ENCODE measurements around the gene CEACAM4. TPM values are rescaled to one million over a fixed set of nuclear protein-coding genes. Genes with fewer than 3 reads are reported as not detected.

CEACAM4 gene
- total RNA-seq, 1 donor from 2014 or later, result 1.0 TPM

GRCh38 chr19:41577144-41577830 is 49.6 kb downstream of the CEACAM4 start:
- no peak overlapping the region for H3K9ac ChIP-seq (ENCODE audit: low read depth in 1 of 3, low read length in 3 of 3)
- no peak overlapping the region for H3K27ac ChIP-seq (ENCODE audit: low read depth, low read length)

GRCh38 chr19:41575998-41576397 is 50.9 kb downstream of the CEACAM4 start, which contains the start of gene CEACAM21:
Gene CEACAM21, plus strand, starts transcription at chr19:41576166. Its CDS starts 109 bp downstream, at chr19:41576275.
- no peaks in the 10 kb centered on the region for H3K4me1 ChIP-seq (ENCODE audit: control insufficient read depth in 3 of 3, insufficient read depth in 3 of 3, low read length in 3 of 3)
- H3K4me3 ChIP-seq (ENCODE audit: low read length in 3 of 3), result no peak within 1 kb of the TSS
- peaks cover under 1 to 18% (median 8%) of the 10 kb centered on the region in 3 donors for H3K27me3 ChIP-seq (ENCODE audit: control insufficient read depth in 3 of 3, insufficient read depth in 3 of 3, low read length in 3 of 3)
- H3K9me3 ChIP-seq (ENCODE audit: control insufficient read depth in 3 of 3, low read length in 3 of 3), result no peaks in the 10 kb centered on the region
- H3K36me3 ChIP-seq (ENCODE audit: control insufficient read depth in 3 of 3, insufficient read depth in 3 of 3, low read length in 3 of 3), result no peaks in the 10 kb centered on the region
- H3K9ac ChIP-seq (ENCODE audit: low read depth in 1 of 3, low read length in 3 of 3), result no peak within 1 kb of the TSS
- H3K27ac ChIP-seq (ENCODE audit: low read depth, low read length), result no peak within 1 kb of the TSS

More at GRCh38 chr19:41577144-41577830, 49.6 kb downstream of the CEACAM4 start:
- H3K4me3 ChIP-seq (ENCODE audit: low read length in 3 of 3), result no peak overlapping the region
- H3K4me1 ChIP-seq (ENCODE audit: control insufficient read depth in 3 of 3, insufficient read depth in 3 of 3, low read length in 3 of 3), result no peaks in the 10 kb centered on the region
- no peaks in the 10 kb centered on the region for H3K9me3 ChIP-seq (ENCODE audit: control insufficient read depth in 3 of 3, low read length in 3 of 3)
- H3K27me3 ChIP-seq (ENCODE audit: control insufficient read depth in 3 of 3, insufficient read depth in 3 of 3, low read length in 3 of 3), result peaks cover 0 to 16% (median 5%) of the 10 kb centered on the region in 3 donors
- H3K36me3 ChIP-seq (ENCODE audit: control insufficient read depth in 3 of 3, insufficient read depth in 3 of 3, low read length in 3 of 3), result no peaks in the 10 kb centered on the region

GRCh38 chr19:41570639-41571112 is 56.2 kb downstream of the CEACAM4 start:
- no peak overlapping the region for H3K4me3 ChIP-seq (ENCODE audit: low read length in 3 of 3)
- H3K4me1 ChIP-seq (ENCODE audit: control insufficient read depth in 3 of 3, insufficient read depth in 3 of 3, low read length in 3 of 3), result peaks cover 0 to 2% (median 0%) of the 10 kb centered on the region in 3 donors
- no peaks in the 10 kb centered on the region for H3K9me3 ChIP-seq (ENCODE audit: control insufficient read depth in 3 of 3, low read length in 3 of 3)
- H3K36me3 ChIP-seq (ENCODE audit: control insufficient read depth in 3 of 3, insufficient read depth in 3 of 3, low read length in 3 of 3), result no peaks in the 10 kb centered on the region
- H3K9ac ChIP-seq (ENCODE audit: low read depth in 1 of 3, low read length in 3 of 3), result no peak overlapping the region
- H3K27me3 ChIP-seq (ENCODE audit: control insufficient read depth in 3 of 3, insufficient read depth in 3 of 3, low read length in 3 of 3), result peaks cover 3 to 28% (median 21%) of the 10 kb centered on the region in 3 donors
- H3K27ac ChIP-seq (ENCODE audit: low read depth, low read length), result no peak overlapping the region

- peaks cover 0 to 2% (median 0%) of the 10 kb centered on the region in 3 donors for H3K4me1 ChIP-seq (ENCODE audit: control insufficient read depth in 3 of 3, insufficient read depth in 3 of 3, low read length in 3 of 3)
- H3K36me3 ChIP-seq (ENCODE audit: control insufficient read depth in 3 of 3, insufficient read depth in 3 of 3, low read length in 3 of 3), result no peaks in the 10 kb centered on the region
- no peak overlapping the region for H3K27ac ChIP-seq (ENCODE audit: low read depth, low read length)
- no peaks in the 10 kb centered on the region for H3K9me3 ChIP-seq (ENCODE audit: control insufficient read depth in 3 of 3, low read length in 3 of 3)
- H3K9ac ChIP-seq (ENCODE audit: low read depth in 1 of 3, low read length in 3 of 3), result no peak overlapping the region
- H3K4me3 ChIP-seq (ENCODE audit: low read length in 3 of 3), result no peak overlapping the region
- peaks cover 3 to 30% (median 19%) of the 10 kb centered on the region in 3 donors for H3K27me3 ChIP-seq (ENCODE audit: control insufficient read depth in 3 of 3, insufficient read depth in 3 of 3, low read length in 3 of 3)
These were observed 56.7 kb downstream of the CEACAM4 start for GRCh38 chr19:41570179-41570578.

GRCh38 chr19:41569481-41570150 is 57.3 kb downstream of the CEACAM4 start:
- Histone ChIP-seq H3K9me3 (ENCODE audit: control insufficient read depth in 3 of 3, low read length in 3 of 3) (no peaks in the 10 kb centered on the region), H3K4me1 (ENCODE audit: control insufficient read depth in 3 of 3, insufficient read depth in 3 of 3, low read length in 3 of 3) (peaks cover 0 to 2% (median 0%) of the 10 kb centered on the region in 3 donors), H3K9ac (ENCODE audit: low read depth in 1 of 3, low read length in 3 of 3) (no peak overlapping the region), H3K36me3 (ENCODE audit: control insufficient read depth in 3 of 3, insufficient read depth in 3 of 3, low read length in 3 of 3) (no peaks in the 10 kb centered on the region), H3K27me3 (ENCODE audit: control insufficient read depth in 3 of 3, insufficient read depth in 3 of 3, low read length in 3 of 3) (peaks cover 6 to 36% (median 25%) of the 10 kb centered on the region in 3 donors), H3K4me3 (ENCODE audit: low read length in 3 of 3) (no peak overlapping the region), H3K27ac (ENCODE audit: low read depth, low read length) (no peak overlapping the region)

Small RNA genes within 50 kb of the gene (small RNA-seq; reads per million reads assigned to genes)
- gene AC243960.4, result not detected

Other genes starting within 250 kb of the CEACAM4 start
- gene EXOSC5, start 229.7 kb downstream of the CEACAM4 start, total RNA-seq, result 13.0 TPM
- 46.4 TPM for gene BCKDHA, start 229.3 kb downstream of the CEACAM4 start, total RNA-seq
- 0.52 TPM for gene B3GNT8, start 199.7 kb downstream of the CEACAM4 start, total RNA-seq
- 23.5 TPM for gene DMAC2, start 187.2 kb downstream of the CEACAM4 start, total RNA-seq
- not detected for gene ERICH4, start 183.9 kb downstream of the CEACAM4 start, total RNA-seq
- gene CEACAM21, start 50.9 kb downstream of the CEACAM4 start, total RNA-seq, result 1.6 TPM
- not detected for gene CEACAM7, start 61.2 kb upstream of the CEACAM4 start, total RNA-seq
- not detected for gene CEACAM5, start 81.6 kb upstream of the CEACAM4 start, total RNA-seq
- under 0.01 TPM for gene CEACAM6, start 128.5 kb upstream of the CEACAM4 start, total RNA-seq
- gene CEACAM3, start 169.5 kb upstream of the CEACAM4 start, total RNA-seq, result not detected
- not detected for gene LYPD4, start 217.6 kb upstream of the CEACAM4 start, total RNA-seq
- not detected for gene DMRTC2, start 218.0 kb upstream of the CEACAM4 start, total RNA-seq
- 455 TPM for gene RPS19, start 233.2 kb upstream of the CEACAM4 start, total RNA-seq